ENCODE results near the gene KRT86.

The KRT86 gene

GRCh38 chr12:52274521-52275120 lies at the start of gene KRT86:
Gene KRT86 (plus strand): TSS chr12:52274645. CDS start chr12:52301917, 27,272 bp downstream.
- Mint-ChIP-seq H3K4me1 (ENCODE audit: low read depth) (peaks cover 4% of the 10 kb centered on the region), H3K9me3 (ENCODE audit: low read depth) (no peaks in the 10 kb centered on the region), H3K27me3 (peaks cover 17% of the 10 kb centered on the region), H3K27ac (no peak within 1 kb of the TSS), H3K4me3 (no peak within 1 kb of the TSS), H3K36me3 (no peaks in the 10 kb centered on the region)

DNA sequence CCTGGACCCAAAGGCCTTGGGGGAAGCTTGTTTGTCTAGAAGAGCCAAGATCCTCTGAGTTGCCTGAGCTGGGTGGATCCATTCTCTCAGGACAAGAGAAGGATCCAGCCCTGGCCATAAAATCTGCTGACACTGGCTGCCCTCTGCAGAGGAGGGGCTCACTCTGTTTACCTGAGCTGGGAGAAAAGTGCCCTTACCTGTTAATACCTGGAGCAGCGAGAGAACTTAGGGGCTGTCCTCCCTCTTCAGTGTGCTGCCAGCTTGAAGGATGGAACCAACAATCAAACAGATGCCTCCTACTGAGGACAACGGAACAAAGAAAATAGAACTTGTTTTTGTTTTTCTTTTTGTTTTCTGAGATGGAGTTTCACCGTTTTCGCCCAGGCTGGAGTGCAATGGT lies 48.7 kb upstream of the KRT86 start:
- Mint-ChIP-seq H3K4me1 (ENCODE audit: low read depth) (peaks cover 10% of the 10 kb centered on the region), H3K36me3 (no peaks in the 10 kb centered on the region), H3K9me3 (ENCODE audit: low read depth) (no peaks in the 10 kb centered on the region), H3K27me3 (peaks cover 32% of the 10 kb centered on the region), H3K27ac (no peak overlapping the region), H3K4me3 (no peak overlapping the region)

DNA sequence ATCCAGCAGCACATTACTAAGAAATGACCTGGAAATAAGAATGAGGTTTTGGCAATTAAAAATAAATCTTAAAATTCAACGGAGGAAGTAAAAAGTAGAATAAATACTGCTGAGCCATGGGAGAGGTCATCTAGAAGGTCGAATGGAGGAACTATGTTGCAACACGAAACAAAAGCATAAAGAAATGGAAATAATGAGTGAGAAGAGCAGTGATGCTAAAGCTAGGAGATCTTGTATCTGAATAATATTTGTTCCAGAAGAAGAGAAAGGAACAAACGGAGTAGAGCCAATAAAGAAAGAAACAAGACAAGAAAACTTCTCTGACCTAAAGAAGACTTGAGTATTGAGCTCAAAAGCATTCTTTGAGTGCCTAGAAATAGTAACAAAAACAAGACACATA lies 48.0 kb upstream of the KRT86 start:
- Mint-ChIP-seq H3K27ac (no peak overlapping the region), H3K36me3 (no peaks in the 10 kb centered on the region), H3K4me1 (ENCODE audit: low read depth) (peaks cover 8% of the 10 kb centered on the region), H3K9me3 (ENCODE audit: low read depth) (no peaks in the 10 kb centered on the region), H3K27me3 (peaks cover 30% of the 10 kb centered on the region), H3K4me3 (no peak overlapping the region)

- Mint-ChIP-seq H3K36me3 (no peaks in the 10 kb centered on the region), H3K4me3 (no peak overlapping the region), H3K9me3 (ENCODE audit: low read depth) (no peaks in the 10 kb centered on the region), H3K27me3 (peaks cover 38% of the 10 kb centered on the region), H3K4me1 (ENCODE audit: low read depth) (no peaks in the 10 kb centered on the region), H3K27ac (no peak overlapping the region)
Observed at GRCh38 chr12:52227606-52228166, 46.8 kb upstream of the KRT86 start.

- Mint-ChIP-seq H3K4me3 (no peak overlapping the region), H3K27me3 (peaks cover 38% of the 10 kb centered on the region), H3K9me3 (ENCODE audit: low read depth) (no peaks in the 10 kb centered on the region), H3K27ac (no peak overlapping the region), H3K4me1 (ENCODE audit: low read depth) (no peaks in the 10 kb centered on the region), H3K36me3 (no peaks in the 10 kb centered on the region)
Observed at GRCh38 chr12:52228366-52228765, 46.1 kb upstream of the KRT86 start.

GRCh38 chr12:52228931-52229330 lies 45.5 kb upstream of the KRT86 start:
- Mint-ChIP-seq H3K9me3 (ENCODE audit: low read depth) (no peaks in the 10 kb centered on the region), H3K4me1 (ENCODE audit: low read depth) (no peaks in the 10 kb centered on the region), H3K27ac (no peak overlapping the region), H3K36me3 (no peaks in the 10 kb centered on the region), H3K27me3 (peaks cover 38% of the 10 kb centered on the region), H3K4me3 (no peak overlapping the region)

DNA sequence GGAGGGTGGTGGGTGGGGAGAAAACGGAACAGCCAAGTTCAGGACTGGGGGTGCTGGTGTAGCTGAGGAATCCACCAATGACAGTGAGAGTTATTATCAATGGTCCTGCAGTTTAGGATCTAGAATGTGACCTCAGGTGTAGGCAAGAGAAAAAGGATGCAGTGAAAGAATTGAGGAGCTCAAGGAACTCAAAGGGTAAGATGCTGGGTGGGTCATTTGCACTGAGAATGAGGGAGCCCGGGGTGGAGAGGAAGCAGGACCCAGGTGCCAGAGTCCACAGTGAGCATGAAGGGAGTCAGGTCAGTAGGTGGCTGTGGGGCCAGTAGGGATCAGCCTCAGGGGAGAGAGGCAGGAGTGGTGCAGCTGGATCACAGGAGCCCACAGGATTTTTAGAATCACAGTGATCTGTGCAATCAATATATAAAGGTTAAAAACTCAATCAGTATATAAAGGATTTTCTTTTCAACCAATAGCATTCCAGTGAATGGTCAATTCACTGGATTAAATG lies 44.6 kb upstream of the KRT86 start:
- Mint-ChIP-seq H3K9me3 (ENCODE audit: low read depth) (no peaks in the 10 kb centered on the region), H3K27ac (no peak overlapping the region), H3K36me3 (no peaks in the 10 kb centered on the region), H3K4me3 (no peak overlapping the region), H3K27me3 (peaks cover 37% of the 10 kb centered on the region), H3K4me1 (ENCODE audit: low read depth) (no peaks in the 10 kb centered on the region)

DNA sequence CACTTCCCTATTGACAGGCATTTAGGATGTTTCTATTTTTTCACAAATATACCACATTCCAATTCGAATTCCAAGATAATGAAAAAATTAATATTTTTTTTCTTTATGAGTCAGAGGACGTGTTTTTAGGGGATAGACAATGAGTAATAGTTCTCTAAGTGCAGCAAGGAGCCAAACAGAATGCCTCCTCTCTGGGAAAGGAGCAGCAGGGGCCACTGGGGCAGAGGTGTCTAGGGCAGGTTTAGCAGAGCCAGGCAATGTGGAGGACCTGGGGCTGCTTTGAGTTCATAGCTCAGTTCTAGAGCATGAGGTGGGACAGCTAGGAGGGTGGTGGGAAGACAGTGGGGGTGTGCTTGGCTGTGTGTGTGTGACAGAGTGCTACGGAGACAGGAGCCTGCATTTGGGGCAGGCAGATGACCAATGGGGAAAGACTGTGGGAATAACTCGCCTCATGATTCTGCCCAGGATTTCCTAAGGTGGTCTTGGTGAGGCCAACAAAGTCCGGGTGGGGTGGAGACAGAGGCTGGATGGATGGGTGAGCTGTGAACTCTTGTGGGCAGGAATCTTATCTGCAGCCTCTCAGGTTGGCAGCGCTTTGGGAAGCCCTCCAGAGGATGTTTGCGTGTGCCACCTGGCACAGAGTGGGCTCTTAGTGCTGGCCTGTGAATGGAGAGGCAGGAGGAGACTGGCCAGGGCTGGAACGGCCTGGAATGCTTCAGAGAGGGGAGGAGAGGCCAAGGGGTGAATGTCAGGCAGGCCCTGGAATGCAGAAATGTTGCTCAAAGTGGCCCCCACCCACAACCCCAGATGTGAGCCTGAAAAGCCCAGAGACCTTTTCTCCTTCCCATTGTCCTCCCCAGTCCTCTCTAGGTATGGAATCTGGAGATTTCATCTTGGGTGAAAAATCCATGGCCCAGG lies 43.8 kb upstream of the KRT86 start:
- peaks cover 40% of the 10 kb centered on the region for H3K27me3 Mint-ChIP-seq

GRCh38 chr12:52231305-52232202 lies 42.9 kb upstream of the KRT86 start:
- no peak overlapping the region for H3K27ac Mint-ChIP-seq
- H3K36me3 Mint-ChIP-seq, result no peaks in the 10 kb centered on the region
- H3K9me3 Mint-ChIP-seq (ENCODE audit: low read depth), result no peaks in the 10 kb centered on the region
- no peaks in the 10 kb centered on the region for H3K4me1 Mint-ChIP-seq (ENCODE audit: low read depth)
- no peak overlapping the region for H3K4me3 Mint-ChIP-seq
- H3K27me3 Mint-ChIP-seq, result peaks cover 38% of the 10 kb centered on the region

More for the DNA sequence above, 43.8 kb upstream of the KRT86 start:
- H3K4me3 Mint-ChIP-seq, result no peak overlapping the region
- no peak overlapping the region for H3K27ac Mint-ChIP-seq
- no peaks in the 10 kb centered on the region for H3K9me3 Mint-ChIP-seq (ENCODE audit: low read depth)
- no peaks in the 10 kb centered on the region for H3K36me3 Mint-ChIP-seq
- no peaks in the 10 kb centered on the region for H3K4me1 Mint-ChIP-seq (ENCODE audit: low read depth)

DNA sequence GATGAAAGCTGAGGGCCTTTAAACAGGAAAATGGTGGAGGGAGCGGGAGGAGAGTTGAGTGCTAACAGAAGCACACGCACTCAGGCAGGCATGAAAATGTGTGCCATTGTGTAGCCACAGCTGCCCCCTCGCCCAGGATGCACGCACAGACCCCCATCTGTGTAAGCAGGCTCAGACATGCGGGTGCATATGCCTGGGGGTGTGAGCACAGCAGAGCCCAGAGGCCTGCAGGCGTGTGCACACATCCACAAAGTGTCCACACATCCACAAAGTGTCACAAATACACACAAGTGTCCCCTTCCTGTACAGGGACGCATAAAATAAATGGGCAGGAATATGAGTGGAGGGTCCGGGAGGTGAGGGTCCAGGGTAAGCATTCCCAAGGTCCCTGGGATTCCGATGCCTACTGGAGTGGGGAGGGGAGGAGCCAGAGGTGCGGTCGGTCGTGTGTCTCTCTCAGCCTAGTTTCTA lies 42.2 kb upstream of the KRT86 start:
- H3K36me3 Mint-ChIP-seq, result no peaks in the 10 kb centered on the region
- no peak overlapping the region for H3K27ac Mint-ChIP-seq
- no peak overlapping the region for H3K4me3 Mint-ChIP-seq
- no peaks in the 10 kb centered on the region for H3K9me3 Mint-ChIP-seq (ENCODE audit: low read depth)
- H3K27me3 Mint-ChIP-seq, result peaks cover 36% of the 10 kb centered on the region
- no peaks in the 10 kb centered on the region for H3K4me1 Mint-ChIP-seq (ENCODE audit: low read depth)

- Mint-ChIP-seq H3K9me3 (ENCODE audit: low read depth) (no peaks in the 10 kb centered on the region), H3K4me3 (no peak within 1 kb of the TSS), H3K27me3 (peaks cover 36% of the 10 kb centered on the region), H3K36me3 (no peaks in the 10 kb centered on the region), H3K4me1 (ENCODE audit: low read depth) (no peaks in the 10 kb centered on the region), H3K27ac (no peak within 1 kb of the TSS)
Observed at GRCh38 chr12:52232674-52233461, 41.6 kb upstream of the KRT86 start, which contains the start of gene KRT7. Gene KRT7 (plus strand): TSS chr12:52233243. CDS start chr12:52233297, 54 bp downstream.

- Mint-ChIP-seq H3K9me3 (ENCODE audit: low read depth) (no peaks in the 10 kb centered on the region), H3K4me1 (ENCODE audit: low read depth) (no peaks in the 10 kb centered on the region), H3K36me3 (no peaks in the 10 kb centered on the region), H3K27me3 (peaks cover 33% of the 10 kb centered on the region), H3K27ac (no peak overlapping the region), H3K4me3 (no peak overlapping the region)
Observed at GRCh38 chr12:52233462-52234207, 40.8 kb upstream of the KRT86 start.

DNA sequence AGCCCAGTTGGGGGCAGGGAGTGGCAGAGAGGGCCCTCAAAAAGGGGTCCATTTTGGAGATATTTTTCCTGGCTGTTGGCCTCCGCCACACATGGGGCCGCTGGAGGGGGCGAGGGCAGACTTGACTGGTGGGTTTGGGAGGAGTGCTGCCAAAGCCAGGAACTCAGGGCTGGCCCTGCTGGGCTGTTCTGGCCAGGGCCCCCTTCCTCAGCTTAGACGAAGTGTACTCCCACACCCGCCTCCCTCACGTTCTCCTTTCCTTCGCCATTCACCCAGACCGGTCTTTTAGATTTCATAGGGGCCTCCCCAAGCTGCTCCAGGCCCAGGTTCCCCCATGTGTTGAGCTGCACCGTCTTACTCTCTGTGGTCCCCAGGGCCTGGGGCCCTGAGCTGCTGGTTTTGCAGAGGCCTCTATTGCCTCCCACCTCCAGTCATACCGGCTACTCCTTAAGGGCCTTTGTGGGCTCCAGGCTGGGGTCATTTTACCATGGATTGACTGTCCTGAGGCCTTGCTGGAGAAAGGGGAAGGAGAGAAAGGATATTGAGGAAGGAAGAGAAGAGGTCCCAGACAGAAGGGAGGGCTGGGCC lies 40.1 kb upstream of the KRT86 start:
- Mint-ChIP-seq H3K9me3 (ENCODE audit: low read depth) (no peaks in the 10 kb centered on the region), H3K4me3 (no peak overlapping the region), H3K36me3 (no peaks in the 10 kb centered on the region), H3K4me1 (ENCODE audit: low read depth) (no peaks in the 10 kb centered on the region), H3K27me3 (peaks cover 31% of the 10 kb centered on the region), H3K27ac (no peak overlapping the region)
